OCI-LY7 (cell line): ENCODE measurements around the gene PSMF1. TPM values are rescaled to one million over a fixed set of nuclear protein-coding genes. Genes with fewer than 3 reads are reported as not detected.

Experiments
- BruUV-seq: library from RNA; stranded (reverse); fragments of 400-500 nt; replicated peaks from 2 replicates; lab custom pipeline; 2021; lab: Mats Ljungman, UMichigan
- CTCF ChIA-PET: fragments of 300-600 bp; sonication (Branson Sonifier 250); formaldehyde crosslinking; loops from one replicate; lab custom pipeline; 2022; ENCODE audit warnings: antibody characterized with exemption; ENCODE audit not compliant: unreplicated experiment; lab: Charles Lee
- POLR2A ChIA-PET: fragments of 300-600 bp; sonication (Branson Sonifier 250); formaldehyde crosslinking; loops from one replicate; lab custom pipeline; 2022; ENCODE audit warnings: antibody characterized with exemption; lab: Charles Lee
- DNase-seq: peaks from one replicate; pipeline ENCODE4 v3.0.0-alpha.2; 2015; ENCODE audit warnings: low spot score
- H2AFZ ChIP-seq: fragments of 200-600 bp; sonication (generic), shearing (Covaris generic); 2 replicates; pipeline ENCODE4 v1.6.1; 2014; ENCODE audit warnings: mild to moderate bottlenecking, antibody characterized with exemption, low read length, moderate library complexity
- H3K27ac ChIP-seq: fragments of 200-600 bp; sonication (generic); 2 replicates; pipeline ENCODE4 v1.5.1; 2014; ENCODE audit warnings: mixed run types, low read depth, mild to moderate bottlenecking, moderate library complexity, low read length, inconsistent platforms; ENCODE audit not compliant: poor library complexity, severe bottlenecking
- H3K36me3 ChIP-seq: fragments of 200-600 bp; sonication (generic); 2 replicates; pipeline ENCODE4 v1.6.1; 2014; ENCODE audit warnings: mild to moderate bottlenecking, antibody characterized with exemption, low read length, moderate library complexity, mixed read lengths; ENCODE audit not compliant: insufficient read depth
- H3K4me1 ChIP-seq: fragments of 200-600 bp; sonication (generic); 2 replicates; pipeline ENCODE4 v1.5.1; 2014; ENCODE audit warnings: mild to moderate bottlenecking, low read length; ENCODE audit not compliant: insufficient read depth, poor library complexity, severe bottlenecking
- H3K4me2 ChIP-seq: fragments of 200-600 bp; sonication (generic); 2 replicates; pipeline ENCODE4 v1.6.1; 2014; ENCODE audit warnings: mild to moderate bottlenecking, low read length
- H3K4me3 ChIP-seq: fragments of 200-600 bp; sonication (generic); 2 replicates; pipeline ENCODE4 v1.5.1; 2014; ENCODE audit warnings: mild to moderate bottlenecking, low read depth, low read length; ENCODE audit not compliant: poor library complexity, severe bottlenecking
- H3K79me2 ChIP-seq: fragments of 200-600 bp; sonication (generic); 2 replicates; pipeline ENCODE4 v1.6.1; 2016; ENCODE audit warnings: low read depth, mild to moderate bottlenecking, low read length, moderate library complexity, mixed read lengths; ENCODE audit not compliant: insufficient read depth
- H3K9me2 ChIP-seq: fragments of 200-600 bp; sonication (generic); 2 replicates; pipeline ENCODE4 v1.6.1; 2016; ENCODE audit warnings: mild to moderate bottlenecking, low read length, mixed read lengths; ENCODE audit not compliant: insufficient read depth
- H3K9me3 ChIP-seq: fragments of 200-600 bp; sonication (generic); 2 replicates; pipeline ENCODE4 v1.6.1; 2014; ENCODE audit warnings: mild to moderate bottlenecking, mixed run types, low read length, mixed read lengths
- H4K20me1 ChIP-seq: fragments of 200-600 bp; sonication (generic); 2 replicates; pipeline ENCODE4 v1.6.1; 2014; ENCODE audit warnings: mild to moderate bottlenecking, antibody characterized with exemption, low read length, moderate library complexity, mixed read lengths; ENCODE audit not compliant: insufficient read depth
- CTCF ChIP-seq: fragments of 200-600 bp; sonication (generic); conservative IDR thresholded peaks from 2 replicates; pipeline ENCODE4 v1.5.1; 2014; ENCODE audit warnings: mild to moderate bottlenecking, antibody characterized with exemption, low read length, moderate library complexity, mixed read lengths
- EZH2phosphoT487 ChIP-seq: fragments of 200-600 bp; sonication (generic); IDR thresholded peaks from 2 replicates; pipeline ENCODE4 v1.6.1; 2018; ENCODE audit warnings: low read depth, borderline replicate concordance, mild to moderate bottlenecking, mixed run types, antibody characterized with exemption, low read length, moderate library complexity, mixed read lengths
- intact Hi-C: fragments of 100-400 bp; cut with micrococcal nuclease; formaldehyde crosslinking; loops from one replicate; pipeline ENCODE4 v1.10.0; 2022; ENCODE audit not compliant: unreplicated experiment
- total RNA-seq, 2 experiments: library from RNA; depleted of rRNA in 1 of 2; stranded (reverse); fragments of >200 nt in 1 of 2; shearing (Covaris generic) in 1 of 2; gene quantifications; 2 replicates each; pipeline ENCODE4 v1.2.3, GENCODE V29; 2014 to 2022

PSMF1 gene
- total RNA-seq, 2 experiments from 2014 or later, result 34.7 to 132 TPM

DNA sequence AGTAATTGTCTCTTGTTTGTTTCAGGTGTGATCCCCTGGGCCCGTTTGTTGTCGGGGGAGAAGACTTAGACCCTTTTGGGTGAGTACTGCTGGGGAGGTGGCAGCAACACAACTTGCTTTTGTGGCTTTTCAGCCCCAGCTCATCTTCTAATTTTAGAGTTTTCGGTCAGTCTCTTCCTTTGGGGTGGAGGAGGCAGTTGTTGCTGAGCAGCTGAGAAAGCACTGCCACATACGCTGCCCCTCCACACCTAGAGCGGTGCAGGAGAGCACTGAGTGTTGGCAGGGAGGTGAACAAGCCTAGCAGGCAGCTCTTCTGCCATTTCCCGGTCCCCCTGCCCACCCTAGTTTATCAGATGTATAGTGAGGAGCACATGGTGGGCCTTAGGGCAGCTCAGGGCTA, 44.7 kb downstream of the PSMF1 start:
- H3K79me2 ChIP-seq, result no peaks in the 10 kb centered on the region
- H3K27ac ChIP-seq, result no peak overlapping the region
- ChIA-PET POLR2A (interaction anchor here (0.5 to 1.1 kb wide), 2 partner anchors 17 to 147 kb away, joined by 3 read pairs; no protein-coding TSS in a partner anchor), CTCF (no interaction called here)
- no peak overlapping the region for H3K4me3 ChIP-seq
- no peak for DNase-seq
- TF ChIP-seq EZH2phosphoT487, result no peak
- no peak for TF ChIP-seq CTCF
- intact Hi-C loops, result no loop called here
- no peak overlapping the region for H2AFZ ChIP-seq
- H3K9me2 ChIP-seq, result no peaks in the 10 kb centered on the region
- no TSS peak for BruUV-seq
- no peaks in the 10 kb centered on the region for H3K9me3 ChIP-seq
- H3K4me1 ChIP-seq, result no peaks in the 10 kb centered on the region
- H3K4me2 ChIP-seq, result no peak overlapping the region
- H4K20me1 ChIP-seq, result no peaks in the 10 kb centered on the region
- peaks cover 83% of the 10 kb centered on the region for H3K36me3 ChIP-seq

DNA sequence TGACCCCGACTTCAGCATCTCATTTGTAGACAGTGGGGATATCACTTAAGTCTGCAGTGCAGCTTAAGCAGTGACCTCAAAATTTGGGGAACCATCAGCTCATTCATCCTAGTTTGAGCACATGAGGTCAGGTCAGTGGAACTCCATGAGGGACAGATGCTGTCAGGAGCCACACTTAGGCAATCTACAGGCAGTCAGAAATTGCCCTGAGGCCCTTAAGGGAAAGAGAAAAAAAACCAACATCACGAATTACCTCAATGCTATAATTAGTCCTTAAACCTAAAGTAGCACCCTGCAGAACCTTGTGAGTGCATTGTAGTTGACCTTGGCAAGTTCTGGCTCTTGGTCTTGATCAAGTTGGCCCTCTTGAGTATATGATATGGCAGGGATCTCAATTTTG, 45.3 kb downstream of the PSMF1 start:
- peaks cover 89% of the 10 kb centered on the region for H3K36me3 ChIP-seq
- DNase-seq, result no peak
- no peaks in the 10 kb centered on the region for H3K4me1 ChIP-seq
- intact Hi-C loops, result no loop called here
- no peaks in the 10 kb centered on the region for H4K20me1 ChIP-seq
- H3K4me2 ChIP-seq, result no peak overlapping the region
- H3K27ac ChIP-seq, result no peak overlapping the region
- TF ChIP-seq CTCF, result no peak
- no peak for TF ChIP-seq EZH2phosphoT487
- H3K4me3 ChIP-seq, result no peak overlapping the region
- no peaks in the 10 kb centered on the region for H3K9me3 ChIP-seq
- no peak overlapping the region for H2AFZ ChIP-seq
- POLR2A ChIA-PET, result no interaction called here
- no peaks in the 10 kb centered on the region for H3K79me2 ChIP-seq
- H3K9me2 ChIP-seq, result no peaks in the 10 kb centered on the region
- CTCF ChIA-PET, result no interaction called here
- no TSS peak for BruUV-seq

DNA sequence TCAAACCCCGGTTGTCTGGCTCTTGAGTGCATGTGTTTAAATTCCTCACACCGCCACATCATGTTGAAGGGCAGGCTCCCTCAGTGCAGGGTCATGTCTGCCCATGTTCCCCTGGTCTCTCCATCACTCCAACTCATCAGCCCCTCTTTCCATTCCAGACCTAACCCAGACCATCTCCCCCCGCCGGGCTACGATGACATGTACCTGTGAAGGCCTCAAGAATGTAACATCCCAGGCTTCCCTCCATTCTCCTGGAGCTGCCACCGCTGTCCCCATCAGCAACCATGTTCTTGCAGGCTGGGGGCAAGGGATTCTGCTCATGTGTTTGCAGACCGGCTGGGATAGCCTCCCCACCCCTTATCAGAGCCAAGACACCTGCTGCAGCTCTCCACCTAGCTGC, 46.5 kb downstream of the PSMF1 start:
- CTCF ChIA-PET, result no interaction called here
- DNase-seq, result no peak
- Histone ChIP-seq H3K9me3 (no peaks in the 10 kb centered on the region), H3K4me2 (no peak overlapping the region), H4K20me1 (no peaks in the 10 kb centered on the region), H3K9me2 (no peaks in the 10 kb centered on the region), H3K36me3 (peaks cover 95% of the 10 kb centered on the region), H3K4me3 (no peak overlapping the region), H2AFZ (no peak overlapping the region), H3K27ac (no peak overlapping the region), H3K79me2 (no peaks in the 10 kb centered on the region), H3K4me1 (no peaks in the 10 kb centered on the region)
- intact Hi-C loops, result no loop called here
- TF ChIP-seq CTCF, result no peak
- POLR2A ChIA-PET, result no interaction called here
- no TSS peak for BruUV-seq
